GM18507 (cell line): ENCODE results near the gene MATN1.
"Not testable (repeated sequence)": the region's sequence is repeated elsewhere in the genome, so short reads cannot be mapped to it uniquely, and the experiment has no call there.

Experiments used
- DNase-seq: peaks from one replicate; pipeline ENCODE4 v3.0.0; 2011; ENCODE audit warnings: low read depth; ENCODE audit not compliant: insufficient read length; ENCODE audit errors: extremely low spot score
- FAIRE-seq: peaks from 2 replicates; lab custom pipeline; 2011; peaks lifted over from hg19 to GRCh38; lab: Jason Lieb, UNC

The MATN1 gene, protein sequence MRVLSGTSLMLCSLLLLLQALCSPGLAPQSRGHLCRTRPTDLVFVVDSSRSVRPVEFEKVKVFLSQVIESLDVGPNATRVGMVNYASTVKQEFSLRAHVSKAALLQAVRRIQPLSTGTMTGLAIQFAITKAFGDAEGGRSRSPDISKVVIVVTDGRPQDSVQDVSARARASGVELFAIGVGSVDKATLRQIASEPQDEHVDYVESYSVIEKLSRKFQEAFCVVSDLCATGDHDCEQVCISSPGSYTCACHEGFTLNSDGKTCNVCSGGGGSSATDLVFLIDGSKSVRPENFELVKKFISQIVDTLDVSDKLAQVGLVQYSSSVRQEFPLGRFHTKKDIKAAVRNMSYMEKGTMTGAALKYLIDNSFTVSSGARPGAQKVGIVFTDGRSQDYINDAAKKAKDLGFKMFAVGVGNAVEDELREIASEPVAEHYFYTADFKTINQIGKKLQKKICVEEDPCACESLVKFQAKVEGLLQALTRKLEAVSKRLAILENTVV

DNA sequence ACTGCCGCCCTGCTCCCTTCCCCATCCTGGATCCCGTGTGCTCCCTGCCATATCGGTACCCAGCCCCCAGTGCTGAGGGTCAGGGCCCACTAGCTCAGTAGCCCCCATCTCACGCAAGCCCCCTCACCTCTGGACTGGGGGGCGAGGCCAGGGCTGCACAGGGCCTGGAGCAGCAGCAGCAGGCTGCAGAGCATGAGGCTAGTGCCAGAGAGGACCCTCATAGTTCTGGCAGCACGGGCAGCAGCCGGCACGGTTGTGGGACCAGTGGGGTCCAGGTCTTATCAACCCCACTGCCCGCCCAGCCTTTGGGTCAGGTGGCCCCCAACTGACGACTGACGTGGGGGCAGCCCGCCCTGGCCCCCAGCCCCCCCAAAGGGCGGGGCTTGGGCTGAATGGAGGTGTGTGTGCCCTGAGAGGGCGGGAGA, at the start of gene MATN1:
TSS of gene MATN1 (minus strand) at position 255 of the 425 bp plus-strand sequence. CDS start at position 221, 34 bp downstream.
- FAIRE-seq (no peak), DNase-seq (no peak)

DNA sequence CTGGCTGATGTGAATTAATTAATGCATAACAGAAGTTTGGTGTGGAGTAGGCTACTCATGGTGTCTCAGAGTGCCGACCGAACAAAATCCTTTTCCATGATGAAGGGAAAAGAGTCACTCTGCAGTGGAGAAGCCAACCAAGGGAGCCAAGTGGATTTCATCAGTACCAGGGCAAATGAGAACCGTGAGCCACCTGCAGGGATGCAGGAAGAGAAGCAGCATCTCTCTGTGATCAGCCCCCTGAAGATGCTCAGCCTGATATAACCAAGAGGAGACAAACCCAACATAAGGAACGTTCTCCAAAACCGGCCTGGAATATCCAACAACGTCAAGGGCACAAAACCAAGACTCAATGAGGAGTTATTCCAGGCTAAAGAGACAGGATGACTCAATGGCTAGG, 47.6 kb upstream of the MATN1 start:
- FAIRE-seq: no peak
- DNase-seq: no peak

DNA sequence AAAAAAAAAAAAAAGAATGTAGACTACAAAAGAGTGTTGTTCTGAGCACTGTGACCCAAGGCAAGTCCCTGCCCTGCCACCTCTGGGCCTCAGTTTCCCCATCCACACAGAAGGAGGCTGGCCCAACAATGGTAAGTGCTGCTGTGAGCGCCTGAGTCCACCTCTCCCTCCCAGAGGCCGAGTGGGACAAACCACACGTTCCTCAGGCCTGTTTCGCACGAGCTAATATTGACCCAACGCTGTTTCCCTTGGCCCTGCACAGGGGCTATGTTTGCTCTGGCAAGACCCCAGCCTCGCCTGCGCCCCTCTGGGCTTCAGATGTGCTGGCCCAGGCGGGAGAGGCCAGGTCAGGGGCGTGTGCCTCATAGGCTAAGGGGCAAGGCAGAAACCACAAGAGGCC, 46.8 kb upstream of the MATN1 start:
- FAIRE-seq: no peak
- no peak for DNase-seq

DNA sequence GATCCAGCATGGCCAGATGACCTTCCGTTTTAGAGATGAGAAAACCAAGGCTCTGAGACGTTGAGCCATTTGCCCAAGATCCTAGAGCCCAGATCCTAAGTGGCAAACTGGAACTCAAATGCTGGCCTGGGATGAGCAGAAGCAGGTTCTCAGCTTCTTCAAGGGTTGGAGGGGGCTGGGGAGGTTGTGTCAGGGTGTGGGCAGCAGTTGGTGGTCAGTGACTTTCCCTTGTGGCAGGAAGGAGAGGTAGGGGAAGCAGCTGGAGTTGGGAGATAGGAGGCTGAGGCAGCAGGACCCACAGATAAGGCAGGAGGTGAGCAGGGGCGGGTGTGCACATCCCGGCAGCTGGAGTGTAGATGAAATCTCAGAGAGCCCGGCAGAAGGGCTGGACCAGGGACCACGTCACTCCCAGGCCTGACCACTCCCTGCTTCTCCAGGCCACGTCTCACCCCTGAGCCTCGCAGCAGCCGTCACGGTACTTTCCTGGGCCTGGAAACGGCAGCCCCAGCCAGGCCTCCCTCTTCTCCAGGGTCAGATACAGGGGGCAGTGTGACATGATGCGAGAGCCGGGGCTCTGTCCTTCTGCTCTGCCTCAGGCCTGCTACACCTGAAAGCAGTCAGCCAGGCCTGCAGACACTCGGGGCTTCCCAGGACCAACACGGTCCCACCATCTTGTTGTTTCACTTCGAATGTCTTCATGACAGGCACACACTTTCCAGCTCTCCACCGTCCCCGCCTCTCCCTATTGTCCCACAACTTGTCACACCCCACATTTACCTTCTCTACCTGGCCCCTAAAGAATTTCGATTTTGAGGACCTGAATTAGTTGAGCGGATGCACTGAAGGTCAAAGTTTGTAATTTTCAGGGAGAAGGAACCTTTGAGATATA, 45.7 kb upstream of the MATN1 start:
- peak; percentile 9 for FAIRE-seq
- no peak for DNase-seq

DNA sequence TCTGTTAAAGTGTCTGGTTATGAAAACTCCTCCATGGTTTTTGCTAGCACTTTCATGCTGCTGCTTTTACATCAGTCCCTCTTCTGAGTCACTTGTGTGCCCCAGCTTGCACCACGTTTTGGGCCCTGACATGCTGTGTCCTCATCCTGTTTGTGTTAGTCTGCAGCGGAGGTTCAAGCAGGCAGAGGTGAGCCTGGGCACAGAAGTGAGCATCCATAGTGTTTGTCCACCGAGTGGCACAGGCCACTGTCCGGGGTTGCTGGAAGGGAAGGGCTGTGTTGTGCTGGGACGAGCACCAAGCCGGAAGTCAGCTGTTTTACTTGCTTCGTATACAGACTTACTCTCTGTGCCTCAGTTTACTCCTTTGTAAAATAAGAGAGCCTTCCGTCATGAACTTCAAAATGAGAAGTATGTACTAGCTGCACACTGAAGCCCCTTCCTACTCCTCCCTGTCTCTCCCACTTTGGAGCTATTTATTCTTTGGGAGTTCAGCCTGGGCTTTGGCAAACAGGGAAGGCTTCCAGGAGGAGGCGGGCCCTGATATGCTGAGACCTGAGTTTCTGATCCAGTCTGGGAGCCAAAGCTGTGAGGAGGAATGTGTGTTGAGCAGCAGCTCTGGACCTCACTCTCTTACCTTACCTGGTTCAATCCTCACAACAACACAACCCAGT, 44.9 kb upstream of the MATN1 start:
- FAIRE-seq: no peak
- DNase-seq: no peak

DNA sequence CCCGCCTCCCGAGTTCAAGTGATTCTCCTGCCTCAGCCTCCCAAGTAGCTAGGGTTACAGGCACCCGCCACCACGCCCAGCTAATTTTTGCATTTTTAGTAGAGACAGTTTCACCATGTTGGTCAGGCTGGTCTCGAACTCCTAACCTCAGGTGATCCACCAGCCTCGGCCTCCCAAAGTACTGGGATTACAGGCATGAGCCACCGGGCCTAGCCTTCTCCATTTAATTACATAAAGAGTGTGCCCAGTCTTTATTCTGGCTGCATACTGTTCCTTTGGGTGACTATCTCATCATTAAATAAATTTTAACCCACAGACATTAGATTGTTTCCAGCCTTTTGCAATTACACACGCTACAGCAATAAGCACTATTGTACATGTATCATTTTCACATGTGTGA, 43.6 kb upstream of the MATN1 start:
- FAIRE-seq, DNase-seq: not testable (repeated sequence)

DNA sequence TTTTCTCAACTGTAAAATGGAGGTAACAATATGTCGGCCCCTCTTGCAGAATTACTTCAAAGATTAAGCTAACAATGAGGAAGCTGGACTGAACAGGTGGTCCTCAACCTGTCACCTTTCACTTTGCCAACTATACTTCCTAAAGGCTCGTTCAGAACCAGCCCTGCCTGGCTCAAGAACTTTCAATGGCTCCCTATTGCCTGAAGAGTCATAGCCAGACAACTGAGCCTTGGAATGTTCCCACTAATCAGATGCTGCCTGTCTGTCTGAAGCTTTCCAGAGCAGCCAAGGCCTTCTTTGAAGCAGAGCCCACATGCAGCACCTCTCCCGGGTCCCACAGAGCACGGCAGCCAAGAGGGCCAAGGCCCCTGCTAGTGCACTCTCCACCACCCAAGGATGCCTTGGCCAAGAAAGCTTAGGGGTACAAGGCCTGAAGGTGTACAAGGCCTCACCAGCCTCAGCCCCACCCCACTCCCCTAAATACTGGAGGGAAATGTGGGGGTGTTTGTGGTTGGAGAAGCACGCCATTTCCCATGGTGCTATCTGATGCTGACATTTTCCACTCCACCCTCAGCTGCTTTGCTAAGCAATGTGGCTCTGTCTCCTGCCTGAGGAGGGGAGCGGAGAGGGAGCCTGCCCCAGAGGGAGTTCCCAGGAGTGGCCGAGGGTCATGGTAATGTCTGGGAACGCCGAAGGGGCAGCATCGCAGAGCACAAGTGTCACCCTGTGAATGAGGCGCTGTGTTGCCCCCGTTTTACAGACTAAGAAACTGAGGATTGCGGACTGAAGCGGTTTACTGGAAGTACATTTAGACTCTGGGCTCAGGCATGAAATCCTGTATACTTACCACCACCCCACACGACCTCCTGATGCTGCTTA, 42.4 kb upstream of the MATN1 start:
- peak; percentile 69 for FAIRE-seq
- DNase-seq: no peak

DNA sequence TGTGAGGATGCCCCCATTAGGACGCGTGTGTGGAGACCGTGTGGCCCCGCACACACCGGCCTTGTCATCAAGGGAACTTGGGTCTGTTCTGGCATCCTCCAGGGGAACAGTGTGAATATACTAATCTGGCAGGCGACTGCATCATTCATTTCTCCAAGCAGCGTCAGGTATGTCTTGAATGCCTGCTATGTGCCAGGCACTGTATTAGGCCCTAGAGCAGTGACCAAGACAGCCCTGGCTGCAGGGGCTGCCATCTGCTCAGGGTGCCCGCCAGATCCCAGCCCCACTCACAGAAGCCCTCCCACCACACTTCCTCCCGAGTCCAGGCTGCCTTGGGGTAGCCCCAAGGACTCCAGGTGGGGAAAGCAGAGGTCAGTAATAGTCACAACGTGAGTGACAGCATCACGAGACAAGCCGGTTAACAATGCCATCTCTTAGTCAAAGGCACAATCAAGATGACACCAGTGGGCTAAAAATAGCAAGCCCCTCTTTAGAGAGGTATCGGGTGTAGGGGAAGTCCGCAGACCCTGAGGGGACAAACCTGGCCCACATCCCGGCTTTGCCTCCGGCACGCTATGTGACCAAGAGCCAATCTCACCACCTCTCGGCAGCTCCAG, 41.7 kb upstream of the MATN1 start:
- no peak for DNase-seq
- peak; percentile 94 for FAIRE-seq

DNA sequence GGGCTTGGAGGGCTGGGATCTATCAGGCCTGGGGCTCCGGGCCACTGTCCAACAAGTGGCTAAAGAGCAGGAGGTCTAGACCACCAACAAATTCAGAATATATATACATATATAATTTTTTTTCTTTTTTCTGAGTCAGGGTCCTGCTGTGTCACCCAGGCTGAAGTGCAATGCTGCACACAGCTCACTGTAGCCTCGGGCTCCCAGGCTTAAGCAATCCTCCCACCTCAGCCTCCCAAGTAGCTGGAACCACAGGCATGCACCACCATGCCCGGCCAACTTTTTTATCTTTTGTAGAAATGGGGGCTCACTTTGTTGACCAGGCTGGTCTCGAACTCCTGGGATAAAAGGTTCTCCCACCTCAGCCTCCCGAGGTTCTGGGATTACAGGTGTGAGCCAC, 41.0 kb upstream of the MATN1 start:
- DNase-seq (no peak), FAIRE-seq (no peak)

DNA sequence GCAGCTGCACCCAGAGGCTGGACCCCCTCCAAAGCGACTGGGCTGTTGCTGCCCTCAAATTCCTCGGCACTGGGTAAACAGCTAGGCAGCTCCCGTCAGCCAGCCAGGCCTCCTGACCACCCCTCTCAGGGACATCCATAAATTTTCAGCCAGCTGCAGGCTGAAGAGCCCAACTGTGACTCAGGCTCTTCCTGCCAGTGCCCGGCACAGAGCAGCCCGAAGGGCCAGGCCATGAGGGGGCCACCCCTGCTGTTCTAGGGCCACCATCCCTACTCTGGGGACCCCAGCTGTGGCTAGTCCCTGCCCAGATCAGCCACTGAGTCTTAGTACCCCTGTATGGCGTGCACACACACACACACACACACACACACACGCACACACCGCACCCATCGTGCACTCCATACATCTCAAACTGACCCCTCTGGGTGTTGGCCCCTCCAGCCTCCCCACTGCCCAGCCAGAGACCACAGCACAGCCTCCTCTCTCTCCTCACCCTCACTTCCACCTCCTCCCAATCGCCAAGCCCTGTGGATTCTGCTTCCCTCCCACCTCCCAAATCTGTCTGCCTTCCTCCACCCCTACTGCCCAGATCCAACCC, 40.4 kb upstream of the MATN1 start:
- FAIRE-seq: no peak
- DNase-seq: no peak

DNA sequence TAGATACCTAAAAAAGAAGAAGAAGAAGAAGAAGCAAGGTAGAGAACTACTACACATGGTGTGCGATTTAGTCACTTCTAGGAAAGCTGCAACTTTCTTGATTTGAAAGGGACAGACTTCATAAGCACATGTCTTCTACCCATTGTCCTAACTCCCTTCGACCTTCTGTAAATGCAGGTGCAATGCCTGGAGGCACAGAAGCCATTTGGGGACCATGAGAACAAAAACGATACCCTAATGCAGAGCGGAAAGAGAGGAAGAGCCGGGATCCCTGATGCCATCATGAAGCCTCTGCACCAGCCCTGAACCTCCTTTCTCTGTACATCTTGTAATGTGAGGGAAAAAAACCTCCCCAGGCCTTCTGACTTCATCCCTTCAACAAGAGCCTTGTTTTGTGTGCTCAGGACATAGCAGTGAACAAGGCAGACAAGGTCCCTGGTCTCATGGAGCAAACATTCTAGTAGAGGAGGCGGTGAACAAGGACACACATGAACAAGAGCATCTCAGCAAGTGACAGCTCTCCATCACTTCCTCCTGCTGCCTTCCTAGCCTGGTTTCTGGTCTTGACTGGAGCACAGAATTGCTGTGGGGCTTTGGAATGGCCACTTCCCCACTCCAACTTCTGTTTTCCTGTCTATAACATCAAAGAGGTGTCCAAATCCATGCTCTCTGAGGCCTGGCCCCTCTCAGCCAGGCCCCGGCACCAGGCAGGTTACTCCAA, 39.7 kb upstream of the MATN1 start:
- DNase-seq: no peak
- FAIRE-seq: peak; percentile 33

DNA sequence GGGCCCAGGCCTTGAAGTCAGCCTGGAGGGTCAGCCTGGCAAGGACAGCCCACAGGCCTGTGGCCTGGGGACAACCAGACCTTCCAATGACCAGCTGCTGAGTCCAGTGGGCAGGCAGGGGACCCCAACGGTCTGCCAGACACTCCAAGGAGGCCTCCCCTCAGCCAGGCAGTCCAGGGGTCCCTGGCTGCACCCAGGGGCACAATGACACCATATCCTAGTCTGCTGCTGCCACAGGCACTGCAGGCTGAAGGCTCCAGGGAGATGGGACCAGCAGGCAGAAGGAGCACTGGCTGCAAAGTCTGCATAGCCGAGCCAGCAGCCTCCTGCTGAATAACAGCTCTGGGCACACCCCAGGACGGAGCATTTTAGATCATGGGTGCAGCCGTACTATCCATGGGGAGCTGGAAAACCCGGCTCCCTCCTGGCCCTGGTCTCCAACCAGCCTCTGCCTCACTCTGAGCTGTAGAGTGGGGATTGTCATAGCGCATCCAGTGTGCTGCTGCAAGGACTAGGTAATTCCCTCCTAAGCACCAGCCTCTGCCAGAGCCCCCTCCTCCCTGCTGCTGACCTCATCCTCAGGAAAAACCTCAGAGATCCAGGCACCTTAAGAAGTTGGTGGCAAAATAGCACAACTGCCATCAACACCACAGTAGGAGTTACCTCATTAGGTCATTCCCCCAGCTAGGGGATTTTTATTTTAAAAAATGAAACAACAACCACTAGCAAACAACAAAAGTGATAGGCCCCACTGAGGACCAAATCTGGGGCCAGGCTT, 39.0 kb upstream of the MATN1 start:
- peak; percentile 92 for FAIRE-seq
- DNase-seq: no peak

DNA sequence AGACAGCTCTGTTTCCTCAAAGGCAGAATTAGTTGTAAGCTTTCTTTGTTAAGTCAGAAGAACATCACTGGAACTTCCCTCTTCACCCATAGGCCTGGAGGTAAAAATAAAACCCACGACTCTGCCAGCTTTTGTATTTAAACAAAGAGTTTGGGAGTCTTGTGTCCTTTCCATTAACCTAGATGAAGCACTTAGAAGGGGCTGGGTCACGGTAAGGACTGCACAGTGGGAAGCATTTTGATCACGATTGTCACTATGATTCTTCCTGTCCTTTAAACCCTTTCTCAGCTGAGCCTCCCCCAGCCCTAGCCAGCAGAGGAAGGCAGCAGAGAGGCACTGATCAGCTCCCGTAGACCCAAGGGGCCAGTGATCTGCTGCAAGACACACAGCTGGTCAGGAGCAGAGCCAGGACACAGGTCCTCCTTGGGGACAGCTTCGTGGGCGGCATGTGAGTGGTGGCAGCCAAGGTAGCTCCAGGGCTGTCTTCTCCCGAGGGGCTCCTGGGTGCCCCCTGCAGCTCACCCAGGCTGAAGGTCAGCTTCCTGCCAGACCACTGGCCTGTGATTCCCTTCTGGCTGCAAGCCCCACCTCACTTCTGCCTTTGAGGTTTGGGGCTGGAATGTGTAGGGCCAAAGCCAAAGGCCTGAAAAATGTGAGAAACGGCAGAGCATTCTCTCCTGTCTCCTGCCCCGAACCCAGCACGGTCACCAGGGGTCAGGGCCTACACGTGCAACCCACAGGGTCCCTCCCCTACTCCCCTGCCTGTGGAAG, 38.2 kb upstream of the MATN1 start:
- FAIRE-seq (peak; percentile 82), DNase-seq (no peak)

DNA sequence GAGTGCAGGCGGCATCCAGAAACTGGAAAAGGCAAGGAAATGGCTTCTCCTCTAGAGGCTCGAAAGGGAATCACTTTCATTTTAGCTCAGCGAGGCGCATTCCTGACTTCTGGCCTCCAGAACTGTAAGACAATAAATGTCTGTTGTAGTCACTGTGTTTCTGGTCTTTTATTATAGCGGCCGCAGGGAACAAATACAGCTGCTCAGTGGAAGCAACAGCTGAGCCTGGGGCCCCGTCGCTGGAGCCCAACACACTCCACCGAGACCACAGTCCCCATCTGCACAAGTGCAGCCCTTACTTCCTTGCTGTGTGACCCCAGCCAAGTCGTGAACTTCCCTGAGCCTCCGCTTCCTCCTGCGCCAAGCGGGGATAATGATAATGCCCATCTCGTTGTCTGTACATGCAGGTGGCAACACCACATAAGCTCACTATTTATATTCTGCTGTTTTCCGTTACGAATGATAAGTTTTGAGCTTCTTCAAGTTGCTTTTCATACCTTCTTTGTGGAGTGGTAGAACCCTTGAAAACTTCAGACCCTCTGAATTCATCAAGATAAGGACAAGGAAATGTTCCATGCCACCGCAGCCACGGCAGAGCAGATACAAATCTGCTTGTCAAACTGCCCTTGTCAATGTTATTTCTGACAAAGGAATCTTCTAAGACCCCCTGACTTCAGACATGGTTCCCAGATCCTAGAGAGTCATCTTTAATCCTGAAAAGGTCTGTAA, 37.4 kb upstream of the MATN1 start:
- no peak for FAIRE-seq

DNA sequence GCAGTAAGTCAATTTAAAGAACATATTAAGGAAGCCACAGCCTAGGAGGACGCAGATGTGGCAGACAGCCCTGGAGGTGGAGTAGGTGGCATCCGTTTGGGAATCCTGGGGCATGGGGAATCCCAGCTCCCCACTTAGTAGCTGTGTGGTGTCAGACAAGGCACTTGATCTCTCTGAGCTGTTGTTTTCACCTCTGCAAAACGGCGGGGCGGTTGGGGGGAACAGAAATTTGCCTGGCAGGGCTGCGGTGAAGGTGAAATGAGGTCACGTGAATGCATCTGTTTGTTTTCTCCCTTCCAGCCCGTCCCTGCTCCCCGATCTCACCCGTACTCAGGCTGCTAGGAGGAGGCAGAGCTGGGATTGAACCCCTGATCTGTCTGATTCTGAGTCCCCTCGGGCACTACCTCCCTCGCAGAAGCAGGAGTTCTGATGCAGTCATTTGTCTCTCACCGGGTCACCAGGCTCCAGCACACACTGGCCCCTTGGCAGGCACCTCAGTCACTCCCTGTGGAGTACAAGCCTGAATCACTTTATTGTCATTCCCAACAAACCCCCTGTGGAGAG, 36.4 kb upstream of the MATN1 start:
- DNase-seq (no peak), FAIRE-seq (peak; percentile 97)

More for the DNA sequence above, 37.4 kb upstream of the MATN1 start:
- no peak for DNase-seq
